ENCODE measurements around the gene UPK3A.
"Not testable (repeated sequence)": the region's sequence is repeated elsewhere in the genome, so short reads cannot be mapped to it uniquely, and the experiment has no call there.

Gene UPK3A

DNA sequence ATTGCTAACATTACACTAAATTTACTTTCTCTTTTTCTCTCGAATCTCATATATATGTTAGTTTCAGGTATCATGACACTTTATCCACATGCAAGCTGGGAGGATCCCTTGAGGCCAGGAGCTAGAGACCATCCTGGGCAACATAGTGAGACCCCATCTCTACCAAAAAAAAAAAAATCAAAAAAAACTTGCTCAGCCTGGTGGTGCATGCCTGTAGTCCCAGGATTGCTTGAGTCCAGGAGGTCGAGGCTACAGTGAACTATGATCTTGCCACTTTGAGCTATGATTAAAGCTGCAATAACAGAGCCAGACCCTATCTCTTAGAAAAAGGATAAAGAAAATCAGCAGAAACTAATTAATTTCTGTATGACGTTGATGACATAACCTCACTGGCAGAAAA, 3.7 kb upstream of the UPK3A start:
- no peak overlapping the region for H3K27ac ChIP-seq (ENCODE audit: low read depth in 2 of 2, low read length in 2 of 2)
- no peaks in the 10 kb centered on the region for H3K27me3 ChIP-seq (ENCODE audit: control insufficient read depth in 2 of 2, insufficient read depth in 2 of 2, low read length in 2 of 2)
- no peaks in the 10 kb centered on the region for H3K9me3 ChIP-seq (ENCODE audit: control insufficient read depth in 2 of 2, low read length in 2 of 2)
- H3K4me3 ChIP-seq (ENCODE audit: low read length in 2 of 2): no peak overlapping the region
- H3K9ac ChIP-seq (ENCODE audit: low read depth in 1 of 2, low read length in 2 of 2): no peak overlapping the region
- H3K4me1 ChIP-seq (ENCODE audit: control insufficient read depth in 2 of 2, insufficient read depth in 2 of 2, low read length in 2 of 2): peaks cover 13 to 14% of the 10 kb centered on the region in 2 donors
- H3K36me3 ChIP-seq (ENCODE audit: control insufficient read depth in 2 of 2, insufficient read depth in 2 of 2, low read length in 2 of 2): no peaks in the 10 kb centered on the region

DNA sequence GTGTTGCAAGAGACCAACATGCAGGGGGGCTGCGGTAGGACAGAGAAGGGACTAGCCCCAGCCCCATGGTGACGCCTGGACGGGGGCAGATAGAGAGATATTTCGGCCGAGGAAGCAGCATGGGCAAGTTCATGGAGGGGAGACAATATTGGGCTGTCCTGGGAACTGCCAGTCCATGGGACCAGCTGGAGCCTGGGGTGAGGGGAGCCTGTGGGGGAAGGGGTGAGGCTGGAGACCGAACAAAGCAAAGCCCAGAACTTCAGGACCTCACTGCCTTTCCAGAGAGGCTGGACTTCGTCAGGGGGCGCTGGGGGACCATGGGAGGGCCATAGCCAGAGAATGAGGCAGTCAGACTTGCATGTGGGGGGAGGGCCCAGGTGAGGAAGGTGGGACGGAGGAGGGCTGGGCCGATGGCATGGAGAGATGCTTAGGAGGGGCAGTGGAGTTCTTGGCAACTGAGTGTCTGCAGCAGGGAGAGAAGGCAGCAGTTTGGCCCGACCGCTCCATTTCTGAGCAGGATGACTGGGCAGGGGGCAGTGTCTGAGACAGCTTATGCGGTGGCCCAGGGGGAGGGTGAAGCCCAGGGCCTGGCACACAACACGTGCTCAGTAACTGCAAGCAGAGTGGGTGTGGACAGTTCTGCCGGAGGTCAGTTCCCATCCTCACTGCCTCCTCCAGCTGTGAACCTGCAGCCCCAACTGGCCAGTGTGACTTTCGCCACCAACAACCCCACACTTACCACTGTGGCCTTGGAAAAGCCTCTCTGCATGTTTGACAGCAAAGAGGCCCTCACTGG, 712 bp downstream of the UPK3A start:
- Histone ChIP-seq H3K27me3 (ENCODE audit: control insufficient read depth in 2 of 2, insufficient read depth in 2 of 2, low read length in 2 of 2) (no peaks in the 10 kb centered on the region), H3K9me3 (ENCODE audit: control insufficient read depth in 2 of 2, low read length in 2 of 2) (no peaks in the 10 kb centered on the region), H3K9ac (ENCODE audit: low read depth in 1 of 2, low read length in 2 of 2) (peak overlapping the region in 1 of 2 donors; percentile 30), H3K4me3 (ENCODE audit: low read length in 2 of 2) (peak overlapping the region in 1 of 2 donors; percentile 13), H3K4me1 (ENCODE audit: control insufficient read depth in 2 of 2, insufficient read depth in 2 of 2, low read length in 2 of 2) (peaks cover 8 to 12% of the 10 kb centered on the region in 2 donors), H3K27ac (ENCODE audit: low read depth in 2 of 2, low read length in 2 of 2) (no peak overlapping the region), H3K36me3 (ENCODE audit: control insufficient read depth in 2 of 2, insufficient read depth in 2 of 2, low read length in 2 of 2) (no peaks in the 10 kb centered on the region)

DNA sequence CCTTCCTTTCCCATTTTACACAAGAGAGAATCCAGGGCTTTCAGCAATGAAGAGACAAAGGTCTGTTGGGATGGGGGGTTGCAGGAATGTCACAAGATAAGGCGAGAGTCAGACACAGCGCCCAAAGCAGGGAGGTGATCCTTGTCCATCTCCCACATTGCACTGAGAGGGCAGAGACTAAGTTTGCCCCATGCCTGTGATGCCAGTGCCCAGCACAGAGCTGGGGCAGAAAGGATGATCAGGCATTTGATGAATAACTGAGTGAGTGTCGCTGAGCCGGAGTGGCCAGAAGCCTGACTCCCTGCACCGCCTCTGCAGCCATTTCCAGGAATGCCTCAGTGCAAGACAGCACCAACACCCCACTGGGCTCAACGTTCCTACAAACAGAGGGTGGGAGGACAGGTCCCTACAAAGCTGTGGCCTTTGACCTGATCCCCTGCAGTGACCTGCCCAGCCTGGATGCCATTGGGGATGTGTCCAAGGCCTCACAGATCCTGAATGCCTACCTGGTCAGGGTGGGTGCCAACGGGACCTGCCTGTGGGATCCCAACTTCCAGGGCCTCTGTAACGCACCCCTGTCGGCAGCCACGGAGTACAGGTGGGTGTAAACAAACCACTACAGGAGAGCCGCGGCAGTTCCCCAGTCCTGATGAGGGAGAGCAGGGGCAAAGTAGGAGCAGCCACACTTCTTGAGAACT, 2.3 kb downstream of the UPK3A start:
- H3K4me3 ChIP-seq (ENCODE audit: low read length in 2 of 2): no peak overlapping the region
- peaks cover 8 to 16% of the 10 kb centered on the region in 2 donors for H3K4me1 ChIP-seq (ENCODE audit: control insufficient read depth in 2 of 2, insufficient read depth in 2 of 2, low read length in 2 of 2)
- no peak overlapping the region for H3K9ac ChIP-seq (ENCODE audit: low read depth in 1 of 2, low read length in 2 of 2)
- no peak overlapping the region for H3K27ac ChIP-seq (ENCODE audit: low read depth in 2 of 2, low read length in 2 of 2)
- H3K36me3 ChIP-seq (ENCODE audit: control insufficient read depth in 2 of 2, insufficient read depth in 2 of 2, low read length in 2 of 2): no peaks in the 10 kb centered on the region
- no peaks in the 10 kb centered on the region for H3K27me3 ChIP-seq (ENCODE audit: control insufficient read depth in 2 of 2, insufficient read depth in 2 of 2, low read length in 2 of 2)
- no peaks in the 10 kb centered on the region for H3K9me3 ChIP-seq (ENCODE audit: control insufficient read depth in 2 of 2, low read length in 2 of 2)

DNA sequence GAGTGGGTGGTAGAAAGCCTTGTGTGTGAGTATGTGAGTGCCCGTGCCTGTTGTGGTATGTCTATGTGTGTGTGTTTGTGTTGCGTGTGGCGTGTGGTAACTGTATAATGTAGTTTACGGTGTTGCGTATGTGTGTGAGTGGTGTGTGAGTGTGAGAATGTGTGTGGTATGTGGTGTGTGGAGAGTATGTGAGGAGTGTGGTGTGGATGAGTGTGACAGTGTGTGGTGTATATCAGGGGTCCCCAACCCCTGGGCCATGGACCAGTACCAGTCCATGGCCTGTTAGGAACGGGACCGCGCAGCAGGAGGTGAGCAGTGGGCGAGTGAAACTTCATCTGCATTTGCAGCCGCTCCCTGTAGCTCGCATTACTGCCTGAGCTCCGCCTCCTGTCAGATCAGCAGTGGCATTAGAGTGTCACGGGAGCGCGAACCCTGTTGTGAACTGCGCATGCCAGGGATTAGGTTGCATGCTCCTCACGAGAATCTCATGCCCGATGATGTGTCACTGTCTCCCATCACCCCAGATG, 5.7 kb downstream of the UPK3A start:
- Histone ChIP-seq H3K4me3 (ENCODE audit: low read length in 2 of 2) (peak overlapping the region in 1 of 2 donors; percentile 4), H3K27me3 (ENCODE audit: control insufficient read depth in 2 of 2, insufficient read depth in 2 of 2, low read length in 2 of 2) (no peaks in the 10 kb centered on the region), H3K36me3 (ENCODE audit: control insufficient read depth in 2 of 2, insufficient read depth in 2 of 2, low read length in 2 of 2) (no peaks in the 10 kb centered on the region), H3K9ac (ENCODE audit: low read depth in 1 of 2, low read length in 2 of 2) (no peak overlapping the region), H3K9me3 (ENCODE audit: control insufficient read depth in 2 of 2, low read length in 2 of 2) (no peaks in the 10 kb centered on the region), H3K27ac (ENCODE audit: low read depth in 2 of 2, low read length in 2 of 2) (peak overlapping the region in 1 of 2 donors; percentile 26), H3K4me1 (ENCODE audit: control insufficient read depth in 2 of 2, insufficient read depth in 2 of 2, low read length in 2 of 2) (peaks cover 6 to 16% of the 10 kb centered on the region in 2 donors)

DNA sequence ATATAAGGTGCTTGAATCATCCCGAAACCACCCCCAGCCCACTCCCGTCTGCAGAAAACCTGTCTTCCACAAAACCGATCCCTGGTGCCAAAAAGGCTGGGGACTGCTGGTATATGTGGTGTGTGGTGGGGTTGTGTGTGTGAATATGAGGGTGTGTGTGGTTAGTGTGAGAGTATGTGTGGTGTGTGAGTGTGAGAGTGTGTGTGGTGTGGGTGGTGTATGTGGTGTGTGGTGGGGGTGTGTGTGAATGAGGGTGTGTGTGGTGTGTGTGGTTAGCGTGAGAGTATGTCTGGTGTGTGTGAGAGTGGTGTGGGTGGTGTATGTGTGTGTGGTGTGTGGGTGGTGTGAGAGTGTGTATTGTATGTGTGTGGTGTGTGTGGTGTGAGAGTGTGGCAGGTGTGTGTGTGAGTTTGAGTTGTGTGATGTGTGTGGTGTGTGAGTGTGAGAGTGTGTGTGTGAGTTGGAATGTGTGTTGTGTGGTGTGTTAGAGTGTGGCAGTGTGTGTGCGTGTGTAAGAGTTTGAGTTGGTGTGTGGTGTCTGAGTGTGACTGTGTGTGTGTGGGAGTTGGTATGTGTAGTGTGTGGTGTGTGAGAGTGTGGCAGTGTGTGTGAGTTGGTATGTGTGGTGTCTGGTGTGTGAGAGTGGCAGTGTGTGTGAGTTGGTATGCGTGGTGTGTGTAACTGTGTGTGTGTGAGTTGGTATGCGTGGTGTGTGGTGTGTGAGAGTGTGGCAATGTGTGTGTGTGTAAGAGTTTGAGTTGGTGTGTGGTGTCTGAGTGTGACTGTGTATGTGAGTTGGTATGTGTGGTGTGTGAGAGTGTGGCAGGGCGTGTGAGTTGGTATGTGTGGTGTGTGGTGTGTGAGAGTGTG, 6.5 kb downstream of the UPK3A start:
- H3K36me3 ChIP-seq (ENCODE audit: control insufficient read depth in 2 of 2, insufficient read depth in 2 of 2, low read length in 2 of 2): no peaks in the 10 kb centered on the region
- no peak overlapping the region for H3K27ac ChIP-seq (ENCODE audit: low read depth in 2 of 2, low read length in 2 of 2)
- no peak overlapping the region for H3K4me3 ChIP-seq (ENCODE audit: low read length in 2 of 2)
- no peaks in the 10 kb centered on the region for H3K27me3 ChIP-seq (ENCODE audit: control insufficient read depth in 2 of 2, insufficient read depth in 2 of 2, low read length in 2 of 2)
- H3K9ac ChIP-seq (ENCODE audit: low read depth in 1 of 2, low read length in 2 of 2): no peak overlapping the region
- H3K9me3 ChIP-seq (ENCODE audit: control insufficient read depth in 2 of 2, low read length in 2 of 2): no peaks in the 10 kb centered on the region
- peaks cover 6 to 16% of the 10 kb centered on the region in 2 donors for H3K4me1 ChIP-seq (ENCODE audit: control insufficient read depth in 2 of 2, insufficient read depth in 2 of 2, low read length in 2 of 2)

DNA sequence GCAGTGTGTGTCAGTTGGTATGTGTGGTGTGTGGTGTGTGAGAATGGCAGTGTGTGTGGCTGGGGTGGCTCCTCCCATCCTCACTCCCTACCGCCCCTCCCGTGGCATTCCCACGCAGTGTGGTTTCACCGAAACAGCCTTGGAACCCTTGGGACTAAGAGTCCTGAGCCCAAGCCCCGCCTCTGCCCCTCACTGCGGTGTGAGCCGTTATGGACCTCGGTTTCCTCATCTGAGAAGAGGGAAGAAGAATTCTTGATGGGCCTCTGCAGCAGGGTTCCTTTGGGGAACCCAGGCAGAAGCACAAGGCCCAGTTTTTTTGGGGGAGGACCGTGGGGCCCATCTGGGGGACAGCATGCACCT, 7.2 kb downstream of the UPK3A start:
- H3K4me1 ChIP-seq (ENCODE audit: control insufficient read depth in 2 of 2, insufficient read depth in 2 of 2, low read length in 2 of 2): peaks cover 6 to 16% of the 10 kb centered on the region in 2 donors
- no peak overlapping the region for H3K4me3 ChIP-seq (ENCODE audit: low read length in 2 of 2)
- no peak overlapping the region for H3K27ac ChIP-seq (ENCODE audit: low read depth in 2 of 2, low read length in 2 of 2)
- no peaks in the 10 kb centered on the region for H3K9me3 ChIP-seq (ENCODE audit: control insufficient read depth in 2 of 2, low read length in 2 of 2)
- no peaks in the 10 kb centered on the region for H3K27me3 ChIP-seq (ENCODE audit: control insufficient read depth in 2 of 2, insufficient read depth in 2 of 2, low read length in 2 of 2)
- no peak overlapping the region for H3K9ac ChIP-seq (ENCODE audit: low read depth in 1 of 2, low read length in 2 of 2)
- H3K36me3 ChIP-seq (ENCODE audit: control insufficient read depth in 2 of 2, insufficient read depth in 2 of 2, low read length in 2 of 2): no peaks in the 10 kb centered on the region

DNA sequence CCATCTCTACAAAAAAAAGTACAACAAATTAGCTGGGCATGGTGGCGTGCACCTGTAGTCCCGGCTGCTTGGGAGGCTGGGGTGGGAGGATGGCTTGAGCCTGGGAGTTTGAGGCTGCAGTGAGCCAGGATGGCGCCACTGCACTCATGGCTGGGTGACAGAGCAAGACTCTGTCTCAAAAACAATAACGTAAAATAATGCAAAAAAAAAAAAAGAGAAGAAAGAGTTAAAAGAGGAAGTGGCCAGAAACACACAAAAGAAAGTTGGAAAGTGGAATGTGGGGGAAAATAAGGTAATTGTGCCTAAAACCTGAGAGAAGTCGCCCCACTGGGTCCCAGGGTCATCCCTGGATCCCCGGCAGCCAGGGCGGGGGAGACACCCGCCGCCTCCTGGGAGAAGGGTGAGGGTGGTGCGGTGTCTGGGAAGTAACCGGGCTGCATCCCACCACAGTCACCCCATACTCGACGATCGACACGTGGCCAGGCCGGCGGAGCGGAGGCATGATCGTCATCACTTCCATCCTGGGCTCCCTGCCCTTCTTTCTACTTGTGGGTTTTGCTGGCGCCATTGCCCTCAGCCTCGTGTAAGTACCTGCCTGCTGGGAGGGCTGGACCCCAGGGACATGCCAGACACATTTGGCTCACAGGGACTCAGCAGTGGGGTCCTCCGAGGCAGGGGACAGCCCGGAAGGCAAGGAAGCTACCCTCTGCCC, 8.1 kb downstream of the UPK3A start:
- H3K9me3 ChIP-seq (ENCODE audit: control insufficient read depth in 2 of 2, low read length in 2 of 2): no peaks in the 10 kb centered on the region
- H3K9ac ChIP-seq (ENCODE audit: low read depth in 1 of 2, low read length in 2 of 2): no peak overlapping the region
- H3K4me3 ChIP-seq (ENCODE audit: low read length in 2 of 2): no peak overlapping the region
- H3K27me3 ChIP-seq (ENCODE audit: control insufficient read depth in 2 of 2, insufficient read depth in 2 of 2, low read length in 2 of 2): no peaks in the 10 kb centered on the region
- H3K4me1 ChIP-seq (ENCODE audit: control insufficient read depth in 2 of 2, insufficient read depth in 2 of 2, low read length in 2 of 2): peaks cover 6 to 16% of the 10 kb centered on the region in 2 donors
- H3K36me3 ChIP-seq (ENCODE audit: control insufficient read depth in 2 of 2, insufficient read depth in 2 of 2, low read length in 2 of 2): no peaks in the 10 kb centered on the region
- H3K27ac ChIP-seq (ENCODE audit: low read depth in 2 of 2, low read length in 2 of 2): no peak overlapping the region

DNA sequence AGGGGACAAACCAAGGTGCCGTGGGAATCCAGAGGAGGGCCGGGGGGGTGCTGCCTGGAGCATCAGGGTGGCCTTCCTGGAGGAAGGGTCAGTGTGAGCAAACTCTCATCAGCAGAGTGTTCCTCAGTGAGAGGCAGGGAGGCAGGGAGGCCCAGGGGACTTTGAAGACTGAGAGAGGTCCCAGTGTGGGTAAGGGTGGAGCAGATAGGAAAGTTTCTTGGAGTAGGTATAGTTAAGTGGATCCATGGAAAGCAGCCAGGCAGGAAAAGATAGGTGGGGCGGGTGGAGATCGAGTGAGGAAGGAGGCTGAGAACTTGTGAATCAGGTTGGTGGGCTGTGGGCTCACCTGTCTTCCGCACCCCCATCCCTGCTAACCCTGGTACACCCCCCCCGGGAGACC, 9.3 kb downstream of the UPK3A start:
- Histone ChIP-seq H3K9me3 (ENCODE audit: control insufficient read depth in 2 of 2, low read length in 2 of 2) (no peaks in the 10 kb centered on the region), H3K9ac (ENCODE audit: low read depth in 1 of 2, low read length in 2 of 2) (no peak overlapping the region), H3K27me3 (ENCODE audit: control insufficient read depth in 2 of 2, insufficient read depth in 2 of 2, low read length in 2 of 2) (no peaks in the 10 kb centered on the region), H3K4me3 (ENCODE audit: low read length in 2 of 2) (no peak overlapping the region), H3K36me3 (ENCODE audit: control insufficient read depth in 2 of 2, insufficient read depth in 2 of 2, low read length in 2 of 2) (no peaks in the 10 kb centered on the region), H3K27ac (ENCODE audit: low read depth in 2 of 2, low read length in 2 of 2) (no peak overlapping the region), H3K4me1 (ENCODE audit: control insufficient read depth in 2 of 2, insufficient read depth in 2 of 2, low read length in 2 of 2) (peaks cover 6 to 16% of the 10 kb centered on the region in 2 donors)

DNA sequence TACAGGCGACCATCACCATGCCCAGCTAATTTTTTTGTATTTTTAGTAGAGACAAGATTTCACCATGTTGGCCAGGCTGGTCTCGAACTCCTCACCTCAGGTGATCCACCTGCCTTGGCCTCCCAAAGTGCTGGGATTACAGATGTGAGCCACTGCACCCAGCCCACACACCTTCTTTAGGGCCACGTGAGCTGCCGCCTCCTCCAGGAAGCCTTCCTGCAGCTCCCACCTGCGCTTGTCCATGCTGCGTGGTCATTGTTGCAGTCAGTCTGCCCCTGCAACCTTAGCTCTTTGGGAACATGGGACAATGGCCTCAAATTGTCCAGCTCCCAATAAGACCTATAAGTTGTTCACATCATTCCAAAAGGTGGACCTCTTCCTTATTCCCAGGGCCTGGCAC, 10.3 kb downstream of the UPK3A start:
- H3K4me3 ChIP-seq (ENCODE audit: low read length in 2 of 2); H3K36me3 ChIP-seq (ENCODE audit: control insufficient read depth in 2 of 2, insufficient read depth in 2 of 2, low read length in 2 of 2); H3K9ac ChIP-seq (ENCODE audit: low read depth in 1 of 2, low read length in 2 of 2); H3K27me3 ChIP-seq (ENCODE audit: control insufficient read depth in 2 of 2, insufficient read depth in 2 of 2, low read length in 2 of 2); H3K27ac ChIP-seq (ENCODE audit: low read depth in 2 of 2, low read length in 2 of 2); H3K9me3 ChIP-seq (ENCODE audit: control insufficient read depth in 2 of 2, low read length in 2 of 2): not testable (repeated sequence)
- H3K4me1 ChIP-seq (ENCODE audit: control insufficient read depth in 2 of 2, insufficient read depth in 2 of 2, low read length in 2 of 2): peaks cover 3 to 12% of the 10 kb centered on the region in 2 donors
